NB4 (cell line): Measurements from ENCODE around the gene VASN.

ENCODE experiments used
- DNase-seq: peaks from one replicate; pipeline ENCODE4 v3.0.0; 2010; ENCODE audit warnings: low read depth
- H3K4me3 ChIP-seq: one replicate; pipeline ENCODE4 v1.5.1; 2011; ENCODE audit warnings: mild to moderate bottlenecking, low read depth, low read length, moderate library complexity
- MYC ChIP-seq: IDR thresholded peaks from 2 replicates; pipeline ENCODE4 v1.6.1; 2011; ENCODE audit warnings: low read depth, low read length
- POLR2A ChIP-seq: IDR thresholded peaks from 2 replicates; pipeline ENCODE4 v1.6.1; 2011; ENCODE audit warnings: mild to moderate bottlenecking; ENCODE audit not compliant: insufficient read length; ENCODE audit errors: extremely low read depth
- TF ChIP-seq, protein P1 (sequence below): IDR thresholded peaks from 2 replicates; pipeline ENCODE4 v1.6.1; 2011; ENCODE audit warnings: low read depth, low read length
- TF ChIP-seq, protein P2 (sequence below): IDR thresholded peaks from one replicate; pipeline ENCODE4 v1.5.1; 2012; ENCODE audit warnings: low read depth, low read length

The VASN gene

DNA sequence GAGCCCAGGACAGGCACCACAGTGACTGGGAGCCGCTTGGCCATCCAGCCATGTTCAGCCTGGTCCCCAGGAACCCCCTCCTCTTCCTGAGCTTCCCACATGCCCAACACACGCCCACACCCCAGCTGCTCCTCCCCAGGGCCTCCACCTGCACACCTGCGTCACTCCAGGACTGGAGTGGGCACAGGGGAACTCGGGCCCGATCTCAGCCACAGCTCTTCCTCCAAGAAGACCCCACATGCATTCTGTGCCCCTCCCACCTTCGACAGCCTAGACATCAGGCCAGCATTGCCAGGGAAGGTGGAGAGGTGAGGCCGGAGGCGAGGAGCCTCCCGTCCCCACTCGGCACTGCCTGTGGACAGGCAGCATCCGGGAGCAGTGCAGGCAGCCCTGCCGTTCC, 6.0 kb upstream of the VASN start:
- no peak for DNase-seq
- H3K4me3 ChIP-seq: no peak overlapping the region
- TF ChIP-seq MYC: no peak
- TF ChIP-seq, protein P1, sequence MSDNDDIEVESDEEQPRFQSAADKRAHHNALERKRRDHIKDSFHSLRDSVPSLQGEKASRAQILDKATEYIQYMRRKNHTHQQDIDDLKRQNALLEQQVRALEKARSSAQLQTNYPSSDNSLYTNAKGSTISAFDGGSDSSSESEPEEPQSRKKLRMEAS: no peak
- no peak for TF ChIP-seq POLR2A
- TF ChIP-seq, protein P2, sequence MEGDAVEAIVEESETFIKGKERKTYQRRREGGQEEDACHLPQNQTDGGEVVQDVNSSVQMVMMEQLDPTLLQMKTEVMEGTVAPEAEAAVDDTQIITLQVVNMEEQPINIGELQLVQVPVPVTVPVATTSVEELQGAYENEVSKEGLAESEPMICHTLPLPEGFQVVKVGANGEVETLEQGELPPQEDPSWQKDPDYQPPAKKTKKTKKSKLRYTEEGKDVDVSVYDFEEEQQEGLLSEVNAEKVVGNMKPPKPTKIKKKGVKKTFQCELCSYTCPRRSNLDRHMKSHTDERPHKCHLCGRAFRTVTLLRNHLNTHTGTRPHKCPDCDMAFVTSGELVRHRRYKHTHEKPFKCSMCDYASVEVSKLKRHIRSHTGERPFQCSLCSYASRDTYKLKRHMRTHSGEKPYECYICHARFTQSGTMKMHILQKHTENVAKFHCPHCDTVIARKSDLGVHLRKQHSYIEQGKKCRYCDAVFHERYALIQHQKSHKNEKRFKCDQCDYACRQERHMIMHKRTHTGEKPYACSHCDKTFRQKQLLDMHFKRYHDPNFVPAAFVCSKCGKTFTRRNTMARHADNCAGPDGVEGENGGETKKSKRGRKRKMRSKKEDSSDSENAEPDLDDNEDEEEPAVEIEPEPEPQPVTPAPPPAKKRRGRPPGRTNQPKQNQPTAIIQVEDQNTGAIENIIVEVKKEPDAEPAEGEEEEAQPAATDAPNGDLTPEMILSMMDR: no peak

DNA sequence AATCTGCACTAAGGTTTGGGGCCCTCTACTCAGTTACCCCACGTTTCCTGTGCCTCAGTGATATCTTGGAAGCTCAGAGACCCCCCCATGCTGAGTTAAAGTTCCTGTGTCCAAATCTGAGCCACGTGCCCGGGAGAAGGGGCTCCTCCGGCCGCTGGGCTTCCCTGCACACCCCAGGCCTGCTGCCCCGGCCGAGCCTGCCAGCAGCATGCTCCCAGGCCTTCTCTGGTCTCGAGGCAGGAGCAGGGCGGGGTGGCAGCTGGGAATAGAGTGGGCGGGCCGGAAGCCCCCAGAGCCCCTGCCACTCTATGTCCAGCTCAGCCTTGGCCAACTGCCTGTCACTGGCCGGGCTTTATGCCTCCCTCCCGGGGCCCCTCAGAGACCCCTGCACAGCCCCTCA, 5.6 kb upstream of the VASN start:
- no peak overlapping the region for H3K4me3 ChIP-seq
- TF ChIP-seq POLR2A (no peak), MYC (no peak)
- TF ChIP-seq, protein P1: no peak
- TF ChIP-seq, protein P2: no peak
- DNase-seq: no peak

DNA sequence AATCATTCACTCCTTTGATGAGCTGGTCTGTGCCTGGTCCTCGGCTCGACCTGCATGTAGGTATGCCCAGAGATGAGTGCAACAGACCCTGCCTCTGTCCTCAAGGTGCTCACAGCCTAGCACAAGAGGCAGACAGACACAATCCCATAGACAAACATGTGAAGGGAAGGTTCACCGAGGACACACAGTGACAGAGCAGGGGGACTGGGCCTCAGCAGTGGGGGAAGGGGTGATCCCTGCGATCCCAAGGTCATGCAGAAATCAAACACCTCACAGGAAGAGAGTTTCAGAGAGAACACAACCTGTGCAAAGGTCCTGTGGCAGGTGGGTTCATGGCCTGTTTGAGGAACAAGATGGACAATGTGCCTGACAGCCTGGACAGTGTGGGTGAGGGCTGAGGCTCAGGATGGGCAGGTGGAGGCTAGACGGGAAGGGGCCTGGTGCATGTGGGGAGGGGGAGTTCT, 4.2 kb upstream of the VASN start:
- TF ChIP-seq POLR2A: no peak
- TF ChIP-seq, protein P2: no peak
- TF ChIP-seq, protein P1: no peak
- TF ChIP-seq MYC: no peak
- DNase-seq: no peak
- H3K4me3 ChIP-seq: no peak overlapping the region

DNA sequence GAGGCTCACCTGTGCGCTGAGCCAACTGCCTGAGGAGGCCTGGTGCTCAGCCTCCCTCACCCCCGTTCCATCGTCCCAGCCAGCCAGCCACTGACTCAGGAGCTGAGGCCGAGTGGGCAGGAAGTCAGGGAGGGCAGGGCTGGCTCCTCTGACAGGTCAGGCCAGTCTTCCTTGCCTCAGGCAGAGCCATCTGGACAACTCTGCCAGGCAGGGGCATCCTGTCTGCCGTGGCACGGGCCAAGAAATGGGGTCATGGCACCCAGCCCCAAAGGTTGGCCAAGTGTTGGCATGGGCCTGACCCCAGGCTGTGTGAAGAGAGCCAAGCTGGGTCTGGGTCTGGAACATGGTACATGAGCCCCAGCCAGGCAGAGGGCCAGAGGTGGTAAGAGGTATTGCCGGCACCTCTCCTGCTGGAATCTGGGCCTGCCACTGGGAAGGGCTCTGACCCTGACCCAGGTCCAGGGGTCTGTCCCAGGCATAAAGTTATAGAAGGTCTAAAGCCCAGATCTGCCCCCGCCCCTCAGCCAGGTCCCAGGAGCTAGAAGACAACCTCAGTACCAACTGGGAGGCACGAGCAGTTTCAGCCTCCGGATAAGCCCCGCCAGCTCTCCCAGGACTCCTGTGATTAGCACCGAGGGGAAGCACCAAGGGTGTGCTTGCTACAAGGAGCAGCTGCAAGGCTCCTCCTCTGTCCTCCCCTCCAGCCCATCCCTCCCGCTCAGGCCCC, 2.5 kb upstream of the VASN start:
- DNase-seq: no peak
- H3K4me3 ChIP-seq: no peak overlapping the region
- no peak for TF ChIP-seq MYC
- TF ChIP-seq, protein P1: no peak
- TF ChIP-seq POLR2A: no peak
- TF ChIP-seq, protein P2: no peak

DNA sequence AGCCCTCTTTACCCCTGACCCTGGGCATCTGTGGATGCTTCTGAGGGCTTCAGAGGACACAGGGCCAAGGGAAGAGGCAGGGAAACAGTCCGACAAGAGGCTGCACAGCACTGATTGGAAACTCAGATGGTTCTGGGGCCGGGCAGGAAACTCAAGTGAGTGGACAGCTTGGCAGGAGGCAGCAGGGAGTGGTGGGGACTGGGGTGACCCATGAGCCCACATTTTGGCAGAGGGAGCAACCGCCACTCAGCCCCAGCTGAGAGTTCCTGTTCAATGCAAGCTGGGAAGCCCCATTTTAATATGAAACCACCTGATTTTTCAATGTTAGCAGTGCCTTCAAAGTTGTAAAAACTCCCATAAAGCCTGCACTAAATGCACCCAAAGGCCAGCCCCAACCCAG, 1.5 kb upstream of the VASN start:
- TF ChIP-seq POLR2A (no peak), MYC (no peak)
- TF ChIP-seq, protein P2: no peak
- TF ChIP-seq, protein P1: no peak
- no peak overlapping the region for H3K4me3 ChIP-seq
- no peak for DNase-seq
